Nephron progenitor cell (in vitro differentiated cells): Measurements from ENCODE around the gene CDK11A.
A peak's percentile ranks its signal among the peaks of the same experiment; 100 is the strongest.
"Not testable (repeated sequence)": the region's sequence is repeated elsewhere in the genome, so short reads cannot be mapped to it uniquely, and the experiment has no call there.

Experiments used
- DNase-seq: peaks from one replicate; pipeline ENCODE4 v3.0.0; 2021
- H3K27ac Mint-ChIP-seq: 2 replicates; pipeline ENCODE4 v1.8.0; 2021; ENCODE audit warnings: mild to moderate bottlenecking, moderate library complexity, mixed read lengths
- H3K27me3 Mint-ChIP-seq: 2 replicates; pipeline ENCODE4 v1.8.0; 2021; ENCODE audit warnings: mild to moderate bottlenecking, low read depth, mixed read lengths; ENCODE audit not compliant: poor library complexity
- H3K36me3 Mint-ChIP-seq: 2 replicates; pipeline ENCODE4 v1.8.0; 2021; ENCODE audit warnings: low read depth, mixed read lengths
- H3K4me1 Mint-ChIP-seq: 2 replicates; pipeline ENCODE4 v1.8.0; 2021; ENCODE audit warnings: mixed read lengths
- H3K4me3 Mint-ChIP-seq: 2 replicates; pipeline ENCODE4 v1.8.0; 2021; ENCODE audit warnings: mild to moderate bottlenecking, moderate library complexity, mixed read lengths
- H3K9me3 Mint-ChIP-seq: 2 replicates; pipeline ENCODE4 v1.8.0; 2021; ENCODE audit warnings: mild to moderate bottlenecking, moderate library complexity, mixed read lengths
- CTCF ChIP-seq: fragments of 200-600 bp; sonication (generic); IDR thresholded peaks from 2 replicates; pipeline ENCODE4 v1.5.0; 2021; ENCODE audit warnings: antibody characterized with exemption

Gene CDK11A

GRCh38 chr1:1689526-1689925, 34.6 kb downstream of the CDK11A start:
- H3K4me1 Mint-ChIP-seq, result peaks cover 22% of the 10 kb centered on the region
- not testable (repeated sequence) for H3K27me3 Mint-ChIP-seq, H3K9me3 Mint-ChIP-seq, H3K27ac Mint-ChIP-seq, DNase-seq
- peak overlapping the region; percentile 74 for H3K4me3 Mint-ChIP-seq
- peaks cover 24% of the 10 kb centered on the region for H3K36me3 Mint-ChIP-seq

GRCh38 chr1:1687846-1688245, 36.3 kb downstream of the CDK11A start:
- DNase-seq, result no peak
- H3K36me3 Mint-ChIP-seq, result peaks cover 32% of the 10 kb centered on the region
- H3K4me3 Mint-ChIP-seq, result no peak overlapping the region
- H3K27me3 Mint-ChIP-seq, result no peaks in the 10 kb centered on the region
- TF ChIP-seq CTCF, result no peak
- peaks cover 37% of the 10 kb centered on the region for H3K4me1 Mint-ChIP-seq
- H3K9me3 Mint-ChIP-seq, result no peaks in the 10 kb centered on the region
- peak overlapping the region; percentile 84 for H3K27ac Mint-ChIP-seq

- Mint-ChIP-seq H3K4me1 (peaks cover 50% of the 10 kb centered on the region), H3K27ac (peak overlapping the region; percentile 71), H3K4me3 (no peak overlapping the region), H3K27me3 (no peaks in the 10 kb centered on the region), H3K9me3 (no peaks in the 10 kb centered on the region), H3K36me3 (peaks cover 33% of the 10 kb centered on the region)
- no peak for TF ChIP-seq CTCF
- no peak for DNase-seq
These were observed 40.0 kb downstream of the CDK11A start for GRCh38 chr1:1684031-1684681.

GRCh38 chr1:1683104-1683905, 40.9 kb downstream of the CDK11A start:
- DNase-seq, result no peak
- H3K4me3 Mint-ChIP-seq, result no peak overlapping the region
- H3K27ac Mint-ChIP-seq, result peak overlapping the region; percentile 71
- H3K4me1 Mint-ChIP-seq, result peaks cover 58% of the 10 kb centered on the region
- H3K9me3 Mint-ChIP-seq, result no peaks in the 10 kb centered on the region
- H3K36me3 Mint-ChIP-seq, result peaks cover 37% of the 10 kb centered on the region
- no peak for TF ChIP-seq CTCF
- H3K27me3 Mint-ChIP-seq, result no peaks in the 10 kb centered on the region

GRCh38 chr1:1680912-1681273, 43.3 kb downstream of the CDK11A start:
- H3K27me3 Mint-ChIP-seq, result no peaks in the 10 kb centered on the region
- peak overlapping the region; percentile 51 for H3K27ac Mint-ChIP-seq
- no peak for TF ChIP-seq CTCF
- no peaks in the 10 kb centered on the region for H3K9me3 Mint-ChIP-seq
- H3K36me3 Mint-ChIP-seq, result peaks cover 38% of the 10 kb centered on the region
- DNase-seq, result no peak
- no peak overlapping the region for H3K4me3 Mint-ChIP-seq
- peaks cover 49% of the 10 kb centered on the region for H3K4me1 Mint-ChIP-seq

DNA sequence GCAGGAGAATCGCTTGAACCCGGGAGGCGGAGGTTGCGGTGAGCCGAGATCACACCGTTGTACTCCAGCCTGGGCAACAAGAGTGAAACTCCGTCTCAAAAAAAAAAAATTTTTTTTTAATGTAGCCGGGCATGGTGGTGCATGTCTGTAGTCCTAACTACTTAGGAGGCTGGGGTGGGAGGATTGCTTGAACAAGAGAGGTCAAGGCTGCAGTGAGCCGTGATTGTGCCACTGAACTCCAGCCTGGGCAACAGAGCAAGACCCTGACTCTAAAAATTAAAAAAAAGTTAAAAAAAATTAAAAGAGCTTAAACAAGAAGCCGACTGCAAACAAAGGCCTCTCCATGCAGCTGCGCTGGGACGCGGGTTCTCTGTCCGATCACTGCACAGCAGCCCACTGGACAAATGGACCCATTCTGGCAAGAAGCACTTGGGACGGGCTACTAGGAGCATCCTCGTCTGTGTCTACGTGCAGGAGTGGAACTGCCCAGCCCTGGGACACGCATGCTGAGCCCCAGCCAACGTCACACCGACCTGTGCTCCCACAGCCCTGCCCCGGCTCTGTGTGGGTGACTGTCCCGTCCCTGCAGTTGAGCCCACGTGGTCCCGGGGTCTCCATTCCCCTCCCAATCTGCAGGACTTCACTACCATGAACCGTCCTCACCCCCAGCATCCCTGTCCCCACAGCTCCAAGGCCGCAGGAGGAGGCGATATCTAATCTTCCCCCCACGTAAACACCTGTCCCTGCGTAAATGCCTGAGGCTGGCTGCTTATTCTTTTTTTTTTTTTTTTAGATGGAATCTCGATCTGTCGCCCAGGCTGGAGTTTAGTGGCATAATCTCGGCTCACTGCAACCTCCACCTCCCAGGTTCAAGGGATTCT, 43.9 kb downstream of the CDK11A start:
- DNase-seq, result no peak
- no peaks in the 10 kb centered on the region for H3K27me3 Mint-ChIP-seq
- no peaks in the 10 kb centered on the region for H3K9me3 Mint-ChIP-seq
- no peak overlapping the region for H3K4me3 Mint-ChIP-seq
- H3K36me3 Mint-ChIP-seq, result peaks cover 34% of the 10 kb centered on the region
- no peak overlapping the region for H3K27ac Mint-ChIP-seq
- peaks cover 46% of the 10 kb centered on the region for H3K4me1 Mint-ChIP-seq
- no peak for TF ChIP-seq CTCF
